IPS DF 6.9 (cell line): ENCODE measurements around the gene SLC7A10.

Source experiments
- DNase-seq: peaks from one replicate; pipeline ENCODE4 v3.0.0-alpha.2; 2013; ENCODE audit warnings: low read depth, low spot score
- H3K27ac ChIP-seq: one replicate; pipeline ENCODE4 v1.5.1; 2013; ENCODE audit warnings: low read length, control low read depth
- H3K27me3 ChIP-seq: 2 replicates; pipeline ENCODE4 v1.6.1; 2013; ENCODE audit warnings: mild to moderate bottlenecking, low read length; ENCODE audit not compliant: control insufficient read depth, insufficient read depth
- H3K36me3 ChIP-seq: 2 replicates; pipeline ENCODE4 v1.6.1; 2013; ENCODE audit warnings: low read length; ENCODE audit not compliant: control insufficient read depth, insufficient read depth
- H3K4me1 ChIP-seq: 2 replicates; pipeline ENCODE4 v1.6.1; 2013; ENCODE audit warnings: low read length; ENCODE audit not compliant: control insufficient read depth, insufficient read depth
- H3K4me3 ChIP-seq: 2 replicates; pipeline ENCODE4 v1.5.1; 2013; ENCODE audit warnings: mild to moderate bottlenecking, low read length
- H3K9me3 ChIP-seq: 2 replicates; pipeline ENCODE4 v1.6.1; 2013; ENCODE audit warnings: low read length, inconsistent platforms; ENCODE audit not compliant: control insufficient read depth, insufficient read depth
- WGBS: extraction: QIAGEN DNeasy Blood & Tissue Kit; methylation state at CpG from one replicate; pipeline ENCODE4 v1.1.7; 2013; ENCODE audit warnings: mixed read lengths, missing lambda C conversion rate; ENCODE audit not compliant: insufficient read length, insufficient coverage; 5-methylcytosine and 5-hydroxymethylcytosine counted together

Gene SLC7A10

GRCh38 chr19:33246709-33247440 lies 21.2 kb upstream of the SLC7A10 start:
- Histone ChIP-seq H3K4me3 (no peak overlapping the region), H3K9me3 (no peaks in the 10 kb centered on the region), H3K27me3 (no peaks in the 10 kb centered on the region), H3K4me1 (peaks cover 3% of the 10 kb centered on the region), H3K36me3 (no peaks in the 10 kb centered on the region), H3K27ac (no peak overlapping the region)
- no peak for DNase-seq
- no CpG with 5 or more reads among the region's 7 CpGs for WGBS

GRCh38 chr19:33245948-33246708 lies 20.5 kb upstream of the SLC7A10 start:
- no peak overlapping the region for H3K27ac ChIP-seq
- H3K4me3 ChIP-seq = no peak overlapping the region
- WGBS = no CpG with 5 or more reads among the region's 7 CpGs
- no peak for DNase-seq
- peaks cover 3% of the 10 kb centered on the region for H3K4me1 ChIP-seq
- H3K9me3 ChIP-seq = no peaks in the 10 kb centered on the region
- H3K27me3 ChIP-seq = no peaks in the 10 kb centered on the region
- no peaks in the 10 kb centered on the region for H3K36me3 ChIP-seq

GRCh38 chr19:33242911-33243310 lies 17.3 kb upstream of the SLC7A10 start:
- no peaks in the 10 kb centered on the region for H3K27me3 ChIP-seq
- no CpG with 5 or more reads among the region's 6 CpGs for WGBS
- H3K9me3 ChIP-seq = no peaks in the 10 kb centered on the region
- no peaks in the 10 kb centered on the region; the same call in 1 of the 2 replicates for H3K4me1 ChIP-seq
- no peak overlapping the region for H3K4me3 ChIP-seq
- DNase-seq = no peak
- no peaks in the 10 kb centered on the region for H3K36me3 ChIP-seq
- H3K27ac ChIP-seq = no peak overlapping the region

- no peaks in the 10 kb centered on the region; the same call in 1 of the 2 replicates for H3K4me1 ChIP-seq
- H3K36me3 ChIP-seq = no peaks in the 10 kb centered on the region
- no peaks in the 10 kb centered on the region for H3K9me3 ChIP-seq
- H3K27me3 ChIP-seq = no peaks in the 10 kb centered on the region
- H3K4me3 ChIP-seq = no peak overlapping the region
- no peak overlapping the region for H3K27ac ChIP-seq
- WGBS = no CpG with 5 or more reads among the region's 10 CpGs
- no peak for DNase-seq
Observed at GRCh38 chr19:33242131-33242530, 16.5 kb upstream of the SLC7A10 start.

- no peak overlapping the region for H3K27ac ChIP-seq
- H3K27me3 ChIP-seq = no peaks in the 10 kb centered on the region
- no peaks in the 10 kb centered on the region for H3K36me3 ChIP-seq
- WGBS = no CpG with 5 or more reads among the region's 22 CpGs
- no peak overlapping the region for H3K4me3 ChIP-seq
- no peaks in the 10 kb centered on the region; the same call in 1 of the 2 replicates for H3K4me1 ChIP-seq
- DNase-seq = no peak
- H3K9me3 ChIP-seq = no peaks in the 10 kb centered on the region
Observed at GRCh38 chr19:33241530-33242101, 16.0 kb upstream of the SLC7A10 start.

- H3K27ac ChIP-seq = no peak overlapping the region
- H3K4me1 ChIP-seq = no peaks in the 10 kb centered on the region; the same call in 1 of the 2 replicates
- no peaks in the 10 kb centered on the region for H3K9me3 ChIP-seq
- H3K27me3 ChIP-seq = no peaks in the 10 kb centered on the region
- WGBS = no CpG with 5 or more reads among the region's 11 CpGs
- DNase-seq = no peak
- no peak overlapping the region for H3K4me3 ChIP-seq
- no peaks in the 10 kb centered on the region for H3K36me3 ChIP-seq
Observed at GRCh38 chr19:33241091-33241529, 15.5 kb upstream of the SLC7A10 start.

GRCh38 chr19:33240181-33240771 lies 14.6 kb upstream of the SLC7A10 start:
- no peaks in the 10 kb centered on the region for H3K36me3 ChIP-seq
- WGBS = no CpG with 5 or more reads among the region's 8 CpGs
- no peaks in the 10 kb centered on the region for H3K27me3 ChIP-seq
- H3K4me1 ChIP-seq = no peaks in the 10 kb centered on the region; the same call in 1 of the 2 replicates
- H3K9me3 ChIP-seq = no peaks in the 10 kb centered on the region
- no peak overlapping the region for H3K27ac ChIP-seq
- H3K4me3 ChIP-seq = no peak overlapping the region
- no peak for DNase-seq

- Histone ChIP-seq H3K27ac (no peak overlapping the region), H3K4me3 (no peak overlapping the region), H3K36me3 (no peaks in the 10 kb centered on the region), H3K4me1 (no peaks in the 10 kb centered on the region; the same call in 1 of the 2 replicates), H3K9me3 (no peaks in the 10 kb centered on the region), H3K27me3 (no peaks in the 10 kb centered on the region)
- WGBS = no CpG with 5 or more reads among the region's 10 CpGs
- no peak for DNase-seq
Observed at GRCh38 chr19:33239223-33239975, 13.7 kb upstream of the SLC7A10 start.

- DNase-seq = no peak
- Histone ChIP-seq H3K4me1 (no peaks in the 10 kb centered on the region; the same call in 1 of the 2 replicates), H3K9me3 (no peaks in the 10 kb centered on the region), H3K4me3 (no peak overlapping the region), H3K36me3 (no peaks in the 10 kb centered on the region), H3K27ac (no peak overlapping the region), H3K27me3 (no peaks in the 10 kb centered on the region)
- WGBS = no CpG with 5 or more reads among the region's 10 CpGs
Observed at GRCh38 chr19:33238481-33239149, 13.0 kb upstream of the SLC7A10 start.
